ENCODE results near the gene QSOX2.
"Not testable (repeated sequence)": the region's sequence is repeated elsewhere in the genome, so short reads cannot be mapped to it uniquely, and the experiment has no call there.

Gene QSOX2

DNA sequence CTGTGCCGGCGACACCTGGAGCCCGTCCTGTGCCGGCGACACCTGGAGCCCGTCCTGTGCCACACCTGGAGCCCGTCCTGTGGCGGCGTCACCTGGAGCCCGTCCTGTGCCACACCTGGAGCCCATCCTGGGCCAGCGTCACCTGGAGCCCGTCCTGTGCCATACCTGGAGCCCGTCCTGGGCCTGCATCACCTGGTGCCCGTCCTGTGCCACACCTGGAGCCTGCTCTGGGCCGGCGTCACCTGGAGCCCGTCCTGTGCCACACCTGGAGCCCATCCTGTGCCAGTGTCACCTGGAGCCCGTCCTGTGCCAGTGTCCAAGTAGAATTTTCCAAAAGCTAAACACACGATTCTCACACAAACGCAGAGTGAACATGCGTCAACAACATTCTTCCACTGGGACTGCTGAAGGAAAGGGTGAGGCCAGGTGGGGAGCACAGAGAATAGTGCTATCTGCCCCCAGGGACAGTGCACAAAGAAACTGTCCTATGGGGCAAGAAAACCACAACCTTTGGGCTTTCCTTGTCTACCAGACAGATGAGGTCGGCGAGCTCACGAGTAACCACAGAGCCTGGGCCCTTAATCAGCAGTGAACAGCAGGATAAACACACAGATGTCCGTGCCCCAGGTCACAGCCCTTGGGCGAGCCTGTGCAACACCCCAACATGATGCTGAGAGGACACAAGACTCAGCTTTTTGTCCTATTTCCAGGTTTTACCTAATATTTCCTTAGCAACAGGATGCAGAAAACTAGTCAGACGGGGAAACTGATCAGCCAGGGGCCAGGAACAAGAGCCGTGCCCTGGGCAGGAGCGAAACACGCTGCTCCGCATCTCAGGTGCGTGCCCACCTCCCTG, 7.9 kb downstream of the QSOX2 start:
- DNase-seq, result no peak

DNA sequence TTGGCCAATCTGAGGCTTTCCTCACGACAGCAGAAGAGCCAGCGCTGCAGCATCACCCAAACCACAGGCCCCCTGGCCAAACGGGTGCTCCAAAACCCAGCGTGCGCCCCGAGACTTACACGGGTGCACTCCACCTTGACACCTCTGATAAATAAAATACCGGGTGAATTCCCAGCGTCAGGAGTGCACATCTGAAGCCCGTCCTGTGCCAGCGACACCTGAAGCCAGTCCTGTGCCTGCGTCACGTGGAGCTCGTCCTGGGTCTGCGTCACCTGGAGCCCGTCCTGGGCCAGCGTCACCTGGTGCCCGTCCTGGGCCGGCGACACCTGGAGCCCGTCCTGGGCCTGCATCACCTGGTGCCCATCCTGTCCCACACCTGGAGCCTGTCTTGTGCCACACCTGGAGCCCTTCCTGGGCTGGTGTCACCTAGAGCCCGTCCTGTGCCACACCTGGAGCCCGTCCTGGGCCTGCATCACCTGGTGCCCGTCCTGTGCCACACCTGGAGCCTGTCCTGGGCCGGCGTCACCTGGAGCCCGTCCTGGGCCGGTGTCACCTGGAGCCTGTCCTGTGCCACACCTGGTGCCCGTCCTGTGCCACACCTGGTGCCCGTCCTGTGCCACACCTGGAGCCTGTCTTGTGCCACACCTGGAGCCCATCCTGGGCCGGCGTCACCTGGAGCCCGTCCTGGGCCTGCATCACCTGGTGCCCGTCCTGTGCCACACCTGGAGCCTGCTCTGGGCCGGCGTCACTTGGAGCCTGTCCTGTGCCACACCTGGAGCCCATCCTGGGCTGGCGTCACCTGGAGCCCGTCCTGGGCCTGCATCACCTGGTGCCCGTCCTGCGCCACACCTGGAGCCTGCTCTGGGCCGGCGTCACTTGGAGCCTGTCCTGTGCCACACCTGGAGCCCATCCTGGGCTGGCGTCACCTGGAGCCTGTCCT, 8.9 kb downstream of the QSOX2 start:
- DNase-seq, result not testable (repeated sequence)

DNA sequence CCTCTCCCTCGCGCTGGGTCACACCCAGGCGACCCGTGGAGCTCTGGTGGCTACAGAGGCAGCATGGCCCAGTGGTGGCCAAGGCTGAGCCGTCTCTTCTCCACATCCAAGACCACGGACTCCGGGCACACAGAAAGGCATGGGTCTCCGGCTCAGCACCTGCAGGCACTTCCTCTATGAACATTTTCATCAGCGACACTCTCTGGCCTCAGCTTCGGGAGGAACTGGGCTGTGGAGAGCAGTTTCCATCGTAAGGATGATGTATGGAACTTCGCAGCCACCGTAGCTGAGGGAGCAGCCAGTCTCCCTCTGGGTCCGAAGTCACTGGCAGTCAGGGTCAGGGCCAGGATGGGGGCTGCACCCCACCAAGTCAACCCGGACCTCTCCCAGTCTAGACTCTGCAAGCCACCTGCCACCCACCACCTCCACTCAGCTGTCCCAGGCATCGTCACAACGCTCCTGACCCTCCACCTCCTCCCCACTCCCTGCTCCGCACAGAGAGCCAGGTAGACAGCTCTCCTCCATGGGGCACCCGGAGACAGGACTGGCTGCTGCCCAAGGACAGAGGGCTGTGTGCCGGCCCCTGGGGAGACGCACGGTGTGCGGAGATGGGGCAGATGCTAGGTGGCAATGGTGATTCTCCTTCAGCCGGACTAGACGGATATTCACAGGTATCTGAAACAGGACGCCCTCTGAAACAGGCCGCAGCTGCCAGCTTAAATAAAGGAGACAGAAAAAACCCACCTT, 9.7 kb downstream of the QSOX2 start:
- no peak for DNase-seq

DNA sequence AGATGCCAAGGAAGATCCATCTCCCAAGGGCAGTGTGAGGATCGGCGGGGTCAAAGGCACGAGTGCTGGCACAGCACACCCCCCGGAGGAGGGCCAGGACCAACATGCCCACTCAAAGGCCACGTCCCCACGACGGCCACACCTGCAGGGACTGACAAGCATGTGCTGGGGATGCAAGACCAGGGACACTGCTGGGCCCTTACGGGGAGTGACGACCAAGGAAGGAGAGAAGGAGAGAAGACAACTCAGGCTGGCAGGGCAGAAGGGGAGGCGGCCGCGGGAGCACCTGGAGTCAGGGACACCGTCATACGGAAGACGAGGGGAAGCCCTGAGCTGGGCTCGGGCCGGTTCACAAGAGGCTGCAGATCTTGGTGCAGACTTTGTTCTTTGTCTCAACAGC, 10.4 kb downstream of the QSOX2 start:
- no peak for DNase-seq

DNA sequence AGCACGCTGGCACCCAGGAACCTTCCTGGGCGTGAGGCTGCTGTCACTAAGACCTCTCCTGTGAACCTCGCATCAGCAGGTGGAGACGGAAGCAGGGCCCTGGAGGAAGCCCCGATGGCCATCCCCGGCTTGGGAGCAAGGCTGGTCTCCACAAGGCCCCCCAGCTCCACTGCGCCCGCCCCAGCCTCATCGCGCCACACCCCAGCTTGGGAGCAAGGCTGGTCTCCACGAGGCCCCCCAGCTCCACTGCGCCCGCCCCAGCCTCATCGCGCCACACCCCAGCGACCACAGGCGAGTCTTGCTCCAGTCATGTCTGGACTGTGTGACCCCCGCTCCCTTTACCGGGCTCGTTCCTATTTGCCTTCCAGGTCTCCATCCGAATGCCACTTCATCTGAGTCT, 11.0 kb downstream of the QSOX2 start:
- DNase-seq, result no peak

DNA sequence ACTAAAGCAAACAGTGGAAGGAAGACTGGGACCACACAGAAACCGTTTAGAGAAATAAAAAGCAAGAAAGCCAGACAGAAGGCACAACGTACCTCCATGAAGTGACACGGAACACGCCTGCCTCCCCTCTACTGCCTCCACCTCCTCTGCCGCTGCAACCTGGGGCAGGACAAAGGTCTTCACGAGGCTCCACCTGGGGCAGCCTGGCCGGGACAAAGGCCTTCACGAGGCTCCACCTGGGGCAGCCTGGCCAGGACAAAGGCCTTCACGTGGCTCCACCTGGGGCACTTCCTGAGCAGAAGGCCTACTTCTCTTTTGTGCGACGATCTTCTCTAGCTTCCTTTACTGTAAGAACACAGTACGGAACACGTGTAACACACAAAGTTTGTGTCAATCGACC, 11.7 kb downstream of the QSOX2 start:
- no peak for DNase-seq

DNA sequence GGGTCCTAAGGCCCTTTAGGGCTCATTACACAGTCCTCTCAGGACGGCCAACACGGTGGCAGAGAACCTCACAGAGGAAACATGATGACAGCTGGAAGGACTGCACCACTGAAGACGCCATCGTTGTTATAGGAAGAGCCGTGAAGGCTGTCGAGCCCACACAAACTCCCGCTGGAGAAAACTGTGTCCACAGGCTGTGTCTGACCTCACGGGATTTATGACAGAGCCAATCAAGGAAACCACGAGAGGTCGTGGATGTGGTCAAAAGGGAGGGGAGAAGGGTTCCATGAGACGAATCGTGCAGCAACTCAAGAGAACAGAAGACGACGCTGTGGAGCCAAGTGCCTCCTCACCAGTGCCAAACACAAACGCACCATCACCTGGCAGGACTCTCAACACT, 12.2 kb downstream of the QSOX2 start:
- no peak for DNase-seq

DNA sequence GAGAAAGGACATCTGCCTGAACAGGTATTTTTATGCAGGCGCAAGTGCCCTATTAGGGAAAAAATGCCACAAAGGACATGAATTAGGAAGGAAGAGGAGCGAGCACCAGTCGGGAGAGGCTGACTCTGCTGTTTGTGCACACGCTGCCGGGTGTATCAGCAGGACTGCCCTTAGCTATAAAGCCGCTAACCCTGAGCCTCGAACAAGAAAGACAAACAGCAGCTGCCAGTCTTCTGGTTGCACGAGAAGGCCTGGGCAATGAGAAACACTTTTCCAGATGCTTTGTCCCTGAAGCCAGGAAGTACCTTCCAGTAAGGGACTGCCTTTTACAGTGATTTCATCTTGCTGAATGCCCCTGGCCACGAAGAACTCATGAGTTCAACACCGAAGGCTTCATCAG, 12.6 kb downstream of the QSOX2 start:
- DNase-seq, result no peak

DNA sequence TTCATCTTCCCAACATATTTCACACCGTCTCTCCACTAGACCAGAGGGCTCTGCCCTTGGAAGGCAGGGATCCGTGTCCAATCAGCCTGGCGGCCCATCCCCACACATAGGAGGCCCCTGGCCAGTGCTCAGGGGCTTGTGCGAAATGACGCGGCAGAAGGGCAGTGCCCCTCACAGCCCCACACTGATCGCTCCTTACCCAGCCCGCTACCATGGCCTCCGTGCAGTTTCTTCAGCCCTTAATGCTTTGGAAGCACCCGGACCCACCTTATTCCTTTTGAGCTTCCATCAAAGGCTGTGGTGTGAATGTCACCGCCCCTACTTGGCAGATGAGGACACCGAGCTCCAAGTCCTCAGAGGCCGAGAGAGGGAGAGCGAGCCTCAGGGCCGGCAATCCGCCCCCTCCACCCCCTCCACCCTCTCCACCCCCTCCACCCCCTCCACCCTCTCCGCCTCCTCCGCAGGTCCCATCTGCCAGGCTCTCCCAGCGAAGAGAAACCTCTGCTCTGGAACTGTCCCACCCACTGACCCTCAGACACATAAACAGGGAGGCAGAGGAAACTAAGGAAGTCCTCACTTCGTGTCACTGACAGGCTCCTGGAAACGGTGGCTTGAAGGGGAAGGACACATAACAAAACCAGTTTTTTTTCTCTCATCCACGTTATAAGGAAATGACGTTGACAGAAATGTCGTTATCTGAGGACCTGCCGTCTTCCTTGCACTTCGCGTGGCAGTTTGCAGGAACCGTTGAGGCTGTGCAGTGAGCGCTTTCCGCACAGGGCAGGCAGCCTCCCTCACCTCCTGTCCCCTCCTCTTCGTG, 13.9 kb downstream of the QSOX2 start:
- no peak for DNase-seq

DNA sequence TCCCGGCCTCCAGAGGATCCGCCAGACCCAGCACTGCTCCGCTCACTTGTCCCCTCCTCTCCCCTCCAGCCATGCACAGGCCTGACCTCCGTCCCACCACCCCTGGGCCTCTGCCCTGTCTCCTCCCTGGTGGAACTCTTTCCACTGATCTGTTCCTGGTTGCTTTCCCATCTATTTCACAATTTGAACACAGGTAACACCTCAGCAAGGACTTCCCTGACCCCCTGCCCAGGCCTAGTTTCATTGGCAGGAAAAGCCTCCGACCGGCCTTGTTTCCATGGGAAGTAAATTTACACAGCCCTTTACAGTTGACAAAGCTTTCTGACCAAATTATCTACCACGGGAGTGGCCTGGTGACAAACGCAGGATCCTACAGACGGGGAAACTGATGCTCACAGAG, 14.8 kb downstream of the QSOX2 start:
- no peak for DNase-seq

DNA sequence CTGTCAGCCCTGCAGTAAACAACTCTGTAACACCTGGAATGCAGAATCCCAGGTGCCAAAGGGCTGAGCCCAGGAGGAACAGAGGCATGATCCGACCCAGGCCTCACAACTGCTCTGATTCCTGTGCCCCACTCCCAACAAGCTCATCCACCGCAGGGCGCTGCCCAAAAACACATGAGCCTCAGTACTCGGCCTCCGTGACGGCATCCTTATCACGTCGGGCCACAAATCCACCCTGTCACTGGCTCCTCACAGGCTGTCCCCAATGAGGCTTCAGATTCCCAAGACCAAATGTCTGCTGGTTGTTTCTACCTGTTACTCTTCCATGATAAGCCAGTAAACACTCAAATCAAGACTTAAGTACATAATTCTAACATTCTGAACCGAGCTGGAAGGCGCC, 15.2 kb downstream of the QSOX2 start:
- DNase-seq, result no peak

DNA sequence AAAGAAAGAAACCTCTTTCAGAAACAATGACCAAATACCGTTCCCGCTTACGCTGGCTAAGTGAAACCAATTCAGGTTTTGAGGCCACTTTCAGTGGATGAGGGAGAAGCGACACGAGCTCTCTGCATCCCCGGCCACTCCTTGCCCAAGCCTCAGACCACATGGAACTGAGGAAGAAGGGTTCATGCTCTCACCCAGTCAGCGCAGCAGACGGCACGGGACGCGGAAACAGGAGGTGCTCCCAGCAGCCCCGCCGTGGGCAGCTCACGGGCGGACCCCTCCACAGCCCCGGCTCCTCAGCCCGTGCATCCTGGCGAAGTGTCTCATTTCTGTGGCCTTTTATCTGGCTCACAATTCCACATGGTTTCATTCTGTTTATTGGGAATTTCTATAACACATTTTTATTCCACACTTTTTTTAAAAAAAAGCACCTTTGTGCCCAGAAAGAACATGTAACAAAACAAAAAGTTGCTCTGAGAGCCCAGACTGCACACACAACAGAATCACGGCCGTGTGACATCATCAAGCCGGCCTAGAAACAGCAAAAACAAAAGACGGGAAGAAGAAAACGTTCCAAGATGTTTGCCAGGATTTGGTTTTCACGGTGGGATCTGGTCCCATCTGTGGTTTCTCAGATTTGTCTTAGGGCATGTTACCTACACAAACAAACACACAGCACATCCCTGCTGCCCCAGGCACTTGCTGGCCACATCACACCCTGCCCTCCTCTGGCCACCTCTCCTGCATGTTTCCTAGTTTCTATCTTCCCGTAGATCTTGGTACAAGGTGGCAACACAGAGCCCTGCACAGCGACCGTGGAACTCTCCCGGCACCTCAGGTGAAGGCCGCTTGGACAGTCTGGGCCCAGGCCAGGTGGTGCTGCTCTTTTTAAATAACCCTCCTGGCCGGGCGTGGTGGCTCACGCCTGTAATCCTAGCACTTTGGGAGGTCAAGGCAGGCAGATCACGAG, 16.2 kb downstream of the QSOX2 start:
- DNase-seq, result peak in 4 of 56 donors; percentile 11 to 25 (median 16)

DNA sequence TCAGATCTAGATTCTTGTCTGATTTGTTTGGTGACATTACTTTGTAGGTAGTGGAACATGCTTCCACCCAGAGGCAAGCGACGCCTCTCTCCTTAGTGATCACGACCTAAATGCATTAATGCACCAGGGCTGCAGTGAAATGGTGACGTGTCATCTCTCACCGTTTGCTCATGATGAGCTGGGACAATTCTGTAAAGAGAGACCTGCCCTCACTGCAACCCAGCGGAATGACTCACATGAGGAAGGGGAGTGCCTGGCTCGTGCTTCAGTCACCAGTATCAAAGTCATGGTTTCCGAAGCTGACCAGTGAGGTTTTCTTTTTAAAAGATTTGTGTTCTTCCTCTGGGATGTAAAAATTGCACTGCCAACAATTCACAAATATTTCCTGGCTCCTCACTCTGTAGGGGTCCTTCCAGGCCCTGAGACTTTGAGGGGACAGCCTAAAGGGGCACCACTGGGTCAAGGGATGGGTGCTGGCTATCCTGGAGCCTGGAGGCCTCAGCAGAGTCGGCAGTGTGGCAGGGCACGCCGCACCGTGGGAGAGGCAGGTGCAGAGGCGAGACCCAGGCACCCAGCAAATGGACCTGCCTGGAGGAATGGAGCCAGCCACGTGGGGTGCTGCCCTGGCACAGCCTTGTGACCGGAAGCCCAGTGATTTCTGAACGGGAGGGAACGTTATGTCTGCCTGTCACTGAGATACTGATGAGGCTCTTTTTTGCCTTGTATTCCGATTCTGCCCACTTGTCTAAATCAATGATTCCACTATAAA, 17.3 kb downstream of the QSOX2 start:
- DNase-seq, result peak in 21 of 56 donors; percentile 9 to 68 (median 35)

DNA sequence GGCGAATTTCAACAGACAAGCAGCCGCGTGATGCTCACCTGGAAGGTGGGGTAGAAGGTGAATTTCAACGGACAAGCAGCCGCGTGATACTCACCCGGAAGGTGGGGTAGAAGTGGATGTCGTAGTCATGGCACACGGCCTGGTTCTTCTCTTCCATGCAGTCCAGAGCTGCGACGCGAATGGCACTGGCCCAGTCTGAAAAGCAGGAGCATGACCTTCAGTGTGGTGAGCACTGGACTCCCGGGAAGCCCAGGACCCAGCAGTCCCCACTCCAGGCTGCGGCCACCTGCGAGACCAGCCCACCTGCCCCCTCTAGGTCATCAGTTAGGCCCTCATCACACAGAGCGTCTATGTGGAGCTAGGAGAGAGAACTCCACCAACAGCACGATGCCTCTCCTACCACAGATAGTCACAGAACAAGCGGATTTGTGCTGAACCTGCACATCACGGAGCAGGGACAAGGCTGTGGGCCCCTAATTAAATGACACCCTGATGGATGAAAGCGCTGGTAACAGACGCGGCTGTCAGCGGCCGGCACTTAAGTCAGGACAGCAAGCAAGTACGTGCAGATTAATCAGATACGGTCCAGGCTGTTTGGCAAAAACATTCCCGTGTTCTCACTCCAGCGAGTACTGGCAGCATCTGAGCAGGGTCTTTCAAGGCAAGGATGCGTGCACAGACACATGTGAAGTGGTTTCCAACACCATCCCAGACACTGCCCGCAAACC, 18.8 kb downstream of the QSOX2 start:
- no peak for DNase-seq

DNA sequence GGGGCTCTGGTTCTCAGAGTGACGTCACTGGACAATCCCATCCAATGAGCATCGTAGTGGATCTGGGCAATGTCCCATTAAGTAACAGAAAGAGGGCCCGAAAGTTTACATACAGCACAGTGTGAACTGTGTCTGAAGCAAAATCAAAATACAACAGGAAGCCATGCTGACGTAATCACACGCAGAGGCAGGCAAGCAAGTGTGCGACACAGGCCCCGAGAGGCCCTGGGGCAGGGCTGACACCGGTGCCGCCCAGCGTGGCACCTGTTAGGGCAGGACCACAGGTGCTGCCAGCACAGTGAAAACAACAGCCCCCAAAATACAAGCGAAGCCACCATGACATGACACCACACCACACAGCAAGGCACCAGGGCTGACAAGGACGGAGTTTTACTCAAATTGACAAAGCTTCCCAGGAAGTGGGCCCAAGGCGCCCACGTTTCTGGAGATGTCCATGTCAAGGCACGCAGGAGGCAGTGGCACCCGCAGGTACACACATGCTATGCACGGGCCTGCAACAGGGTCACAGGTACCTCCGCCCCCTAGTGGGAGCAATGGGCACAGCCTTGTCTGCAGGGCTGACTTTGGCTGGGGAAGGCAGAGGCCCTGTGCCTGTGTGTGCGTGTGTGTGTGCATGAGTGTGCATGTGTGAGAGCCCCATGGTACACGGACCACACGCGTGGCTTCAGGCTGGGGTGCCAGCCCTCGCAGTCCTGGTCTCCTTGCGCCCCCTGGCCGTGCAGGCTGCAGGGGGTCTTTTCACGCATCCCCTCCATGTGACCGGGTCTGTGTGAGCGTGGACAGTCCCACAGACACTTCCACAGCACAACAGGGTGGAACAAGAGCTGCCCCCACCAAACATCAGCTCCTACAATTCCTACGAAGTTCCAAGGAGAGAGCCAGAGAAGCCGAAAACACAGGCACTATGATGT, 19.6 kb downstream of the QSOX2 start:
- DNase-seq, result peak in 10 of 56 donors; percentile 5 to 51 (median 17)

DNA sequence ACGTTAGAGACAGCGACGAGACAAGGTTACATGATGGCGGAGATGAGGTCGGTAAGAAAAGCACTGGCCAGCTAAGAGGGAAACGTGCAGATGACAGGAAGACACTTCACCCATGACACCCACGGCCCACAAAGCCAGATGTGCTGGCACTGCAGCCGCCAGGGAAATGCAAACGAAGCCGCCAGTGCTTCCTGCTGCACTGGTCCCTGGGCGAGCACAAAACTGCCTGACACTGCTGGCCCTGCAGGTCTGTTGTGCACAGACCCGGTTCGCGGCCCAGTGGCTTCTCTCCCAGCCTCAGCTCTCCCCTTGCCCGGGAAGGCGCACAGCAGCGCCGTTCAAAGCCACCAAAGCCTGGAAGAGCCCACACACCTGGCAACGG, 20.3 kb downstream of the QSOX2 start:
- no peak for DNase-seq
